Measurements from ENCODE around the gene ZDHHC22.

DNA sequence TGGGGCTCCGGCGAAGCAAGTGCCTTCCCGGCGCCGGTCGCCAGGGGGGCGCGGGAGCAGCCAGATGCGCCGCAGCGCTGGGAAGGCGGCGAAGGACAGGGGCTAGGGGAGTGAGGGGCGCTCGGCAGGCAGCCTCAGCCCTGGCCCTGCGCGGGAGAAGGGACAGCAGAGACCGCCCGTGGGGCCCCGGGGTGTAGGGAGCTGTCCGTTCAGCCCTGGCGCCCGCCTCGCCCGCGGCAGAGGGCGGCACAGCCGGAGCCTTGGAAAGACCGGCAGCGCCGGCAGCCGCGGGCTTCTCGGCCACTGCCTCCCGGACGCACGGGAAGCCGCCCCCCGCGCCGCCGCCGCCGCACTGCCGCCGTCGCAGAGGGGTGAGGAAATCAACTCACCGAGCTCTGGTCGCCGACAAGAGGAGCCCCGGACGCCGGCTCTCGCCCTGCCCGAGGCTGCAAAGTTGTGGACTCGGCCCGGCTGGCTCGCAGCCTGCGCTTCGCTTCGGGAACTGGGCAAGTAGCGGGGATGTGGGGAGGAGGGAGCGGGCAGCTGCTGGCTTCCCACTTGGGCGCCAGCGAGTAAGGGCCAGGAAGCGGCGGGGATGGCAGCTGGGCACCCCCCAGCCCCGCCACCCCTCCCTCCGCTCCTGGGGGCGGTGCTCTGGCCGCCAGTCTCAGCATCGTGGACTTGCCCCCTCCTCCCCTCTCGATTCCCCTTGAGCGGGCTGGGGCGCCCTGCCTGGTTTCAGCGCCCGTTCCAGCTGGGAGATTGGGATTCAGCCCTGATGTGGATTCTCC is at the start of gene ZDHHC22:
- TF ChIP-seq, protein P1, sequence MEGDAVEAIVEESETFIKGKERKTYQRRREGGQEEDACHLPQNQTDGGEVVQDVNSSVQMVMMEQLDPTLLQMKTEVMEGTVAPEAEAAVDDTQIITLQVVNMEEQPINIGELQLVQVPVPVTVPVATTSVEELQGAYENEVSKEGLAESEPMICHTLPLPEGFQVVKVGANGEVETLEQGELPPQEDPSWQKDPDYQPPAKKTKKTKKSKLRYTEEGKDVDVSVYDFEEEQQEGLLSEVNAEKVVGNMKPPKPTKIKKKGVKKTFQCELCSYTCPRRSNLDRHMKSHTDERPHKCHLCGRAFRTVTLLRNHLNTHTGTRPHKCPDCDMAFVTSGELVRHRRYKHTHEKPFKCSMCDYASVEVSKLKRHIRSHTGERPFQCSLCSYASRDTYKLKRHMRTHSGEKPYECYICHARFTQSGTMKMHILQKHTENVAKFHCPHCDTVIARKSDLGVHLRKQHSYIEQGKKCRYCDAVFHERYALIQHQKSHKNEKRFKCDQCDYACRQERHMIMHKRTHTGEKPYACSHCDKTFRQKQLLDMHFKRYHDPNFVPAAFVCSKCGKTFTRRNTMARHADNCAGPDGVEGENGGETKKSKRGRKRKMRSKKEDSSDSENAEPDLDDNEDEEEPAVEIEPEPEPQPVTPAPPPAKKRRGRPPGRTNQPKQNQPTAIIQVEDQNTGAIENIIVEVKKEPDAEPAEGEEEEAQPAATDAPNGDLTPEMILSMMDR (IDR thresholded peaks at IDR 0.05; ENCODE audit: low read length): no peak
- no peak for TF ChIP-seq EZH2 (IDR thresholded peaks at IDR 0.05; ENCODE audit: borderline replicate concordance, low read length)

Measured in OCI-LY1 (cell line).